G401 (cell line): ENCODE measurements around the gene ADORA2B. TPM values are rescaled to one million over a fixed set of nuclear protein-coding genes. Genes with fewer than 3 reads are reported as not detected.
A peak's percentile ranks its signal among the peaks of the same experiment; 100 is the strongest.
"Not testable (repeated sequence)": the region's sequence is repeated elsewhere in the genome, so short reads cannot be mapped to it uniquely, and the experiment has no call there.

ENCODE experiments used
- DNase-seq: peaks from one replicate; pipeline ENCODE4 v3.0.0-alpha.2; 2015; ENCODE audit warnings: low spot score
- in situ Hi-C: cut with HindIII; loops from 2 replicates; pipeline ENCODE4 v1.10.0; 2016; ENCODE audit warnings: low sequenced_read_pairs, mixed read lengths
- total RNA-seq: library from RNA; depleted of rRNA; stranded (reverse); fragments of >200 nt; shearing (Covaris generic); gene quantifications from 2 replicates; pipeline ENCODE4 v1.2.3, GENCODE V29; 2014; rRNA removed

Gene ADORA2B
- total RNA-seq: 23.7 and 30.5 TPM in 2 replicates

DNA sequence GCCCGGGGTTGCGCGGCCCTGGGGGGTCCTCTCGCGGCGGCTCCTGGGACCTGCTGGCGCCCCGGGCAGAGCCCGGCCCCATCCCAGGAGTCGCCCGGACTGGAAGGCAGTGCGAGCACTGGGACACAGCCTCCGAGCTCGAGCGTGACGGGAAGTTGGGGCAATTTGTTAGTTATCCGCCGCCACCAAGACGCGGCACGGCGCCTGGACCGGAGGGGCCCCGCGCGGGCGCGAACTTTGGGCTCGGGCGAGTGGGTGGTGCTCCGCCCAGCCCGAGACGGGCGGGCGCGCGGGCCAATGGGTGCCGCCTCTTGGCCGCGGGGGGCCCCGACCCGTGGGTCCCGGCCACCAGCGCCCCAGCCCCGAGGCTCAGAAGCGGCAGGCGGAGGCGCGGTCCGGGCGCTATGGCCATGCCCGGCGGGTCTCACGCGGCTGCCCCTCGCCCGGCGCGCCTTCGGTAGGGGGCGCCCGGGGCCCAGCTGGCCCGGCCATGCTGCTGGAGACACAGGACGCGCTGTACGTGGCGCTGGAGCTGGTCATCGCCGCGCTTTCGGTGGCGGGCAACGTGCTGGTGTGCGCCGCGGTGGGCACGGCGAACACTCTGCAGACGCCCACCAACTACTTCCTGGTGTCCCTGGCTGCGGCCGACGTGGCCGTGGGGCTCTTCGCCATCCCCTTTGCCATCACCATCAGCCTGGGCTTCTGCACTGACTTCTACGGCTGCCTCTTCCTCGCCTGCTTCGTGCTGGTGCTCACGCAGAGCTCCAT is at the start of gene ADORA2B:
Gene ADORA2B (plus strand): TSS at position 372 of the 768 bp plus-strand sequence. CDS start 119 bp downstream, at position 491.
- in situ Hi-C loops: no loop called here
- DNase-seq: peak; percentile 19

DNA sequence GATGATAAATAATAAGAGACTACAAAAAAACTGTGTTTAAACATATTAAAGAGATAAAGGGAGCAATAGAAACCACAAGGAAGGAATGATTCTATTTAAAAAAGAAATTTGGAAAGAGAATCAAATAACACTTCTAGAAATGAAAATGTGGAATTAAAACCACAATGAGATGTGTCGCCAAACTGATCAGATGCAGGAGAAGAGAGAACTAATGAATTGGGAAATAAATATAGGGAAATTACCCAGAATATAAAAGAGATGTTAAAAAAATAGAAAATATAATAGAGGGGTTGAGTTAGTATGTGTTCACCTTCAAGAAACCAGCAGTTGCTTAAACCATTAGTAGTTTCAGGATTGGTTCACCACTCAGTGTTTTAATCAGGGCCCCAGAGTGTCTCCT is 48.7 kb upstream of the ADORA2B start:
- in situ Hi-C loops: no loop called here
- DNase-seq: no peak

DNA sequence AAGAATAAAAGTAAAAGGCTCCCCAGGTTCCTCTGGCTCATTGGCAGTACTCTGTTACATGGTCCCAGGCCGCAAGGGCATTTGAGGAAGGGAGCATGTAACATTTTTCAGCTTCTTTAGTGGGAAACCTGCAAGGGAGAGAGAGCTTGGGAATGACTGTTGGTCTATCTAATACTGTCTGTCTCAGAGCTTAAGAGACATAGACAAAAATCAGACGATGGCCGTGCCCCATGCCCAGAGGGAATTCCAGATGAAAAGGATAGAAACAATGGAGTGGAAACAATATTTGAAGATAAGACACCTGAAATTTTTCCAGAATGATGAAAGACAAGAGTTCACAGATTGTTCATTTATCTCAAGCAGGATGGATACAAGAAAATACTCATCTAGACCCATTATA is 48.1 kb upstream of the ADORA2B start:
- in situ Hi-C loops: no loop called here
- DNase-seq: no peak

DNA sequence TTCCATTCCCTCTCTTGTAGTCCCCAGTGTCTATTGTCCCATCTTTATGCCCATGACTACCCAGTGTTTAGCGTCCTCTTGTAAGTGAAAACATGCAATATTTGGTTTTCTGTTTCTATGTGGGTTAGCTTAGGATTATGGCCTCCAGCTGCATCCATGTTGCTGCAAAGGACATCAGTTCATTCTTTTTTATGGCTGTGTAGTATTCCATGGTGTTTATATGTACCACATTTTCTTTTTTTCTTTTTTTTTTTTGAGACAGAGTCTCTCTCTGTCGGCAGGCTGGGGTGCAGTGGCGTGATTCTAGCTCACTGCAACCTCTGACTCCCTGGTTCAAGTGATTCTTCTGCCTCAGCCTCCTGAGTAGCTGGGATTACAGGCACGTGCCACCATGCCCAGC is 45.3 kb upstream of the ADORA2B start:
- DNase-seq, in situ Hi-C loops: not testable (repeated sequence)

DNA sequence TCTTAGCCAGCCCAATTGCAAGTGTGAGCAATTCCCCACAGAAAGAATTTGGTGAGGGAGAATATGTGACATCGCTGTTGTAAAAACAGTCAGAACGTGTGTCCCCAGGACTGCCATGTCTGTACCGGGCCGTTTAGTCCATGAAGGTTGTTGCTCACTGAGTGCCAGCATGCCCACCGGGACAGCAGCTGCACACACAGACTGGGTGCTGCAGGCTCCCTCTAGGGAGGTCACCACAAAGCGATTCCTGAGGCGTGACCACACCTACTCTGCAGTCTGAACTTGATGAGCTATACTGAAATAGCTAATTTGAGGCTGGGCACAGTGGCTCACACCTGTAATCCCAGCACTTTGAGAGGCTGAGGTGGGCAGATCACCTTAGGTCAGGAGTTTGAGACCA is 44.1 kb upstream of the ADORA2B start:
- in situ Hi-C loops: no loop called here
- DNase-seq: no peak

DNA sequence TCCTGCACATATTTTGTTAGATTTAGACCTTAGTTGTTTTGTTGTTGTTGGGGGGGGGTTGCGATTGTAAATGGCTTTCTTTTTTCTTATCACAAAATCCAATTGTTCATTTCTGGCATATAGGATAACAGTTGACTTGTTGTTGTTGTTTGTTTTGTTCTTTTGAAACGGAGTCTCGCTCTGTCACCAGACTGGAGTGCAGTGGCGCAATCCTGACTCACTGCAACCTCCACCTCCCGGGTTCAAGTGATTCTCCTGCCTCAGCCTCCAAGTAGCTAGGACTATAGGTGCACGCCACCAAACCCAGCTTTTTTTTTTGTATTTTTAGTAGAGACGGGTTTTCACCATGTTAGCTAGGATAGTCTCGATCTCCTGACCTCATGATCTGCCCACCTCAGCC is 39.7 kb upstream of the ADORA2B start:
- in situ Hi-C loops, DNase-seq: not testable (repeated sequence)

DNA sequence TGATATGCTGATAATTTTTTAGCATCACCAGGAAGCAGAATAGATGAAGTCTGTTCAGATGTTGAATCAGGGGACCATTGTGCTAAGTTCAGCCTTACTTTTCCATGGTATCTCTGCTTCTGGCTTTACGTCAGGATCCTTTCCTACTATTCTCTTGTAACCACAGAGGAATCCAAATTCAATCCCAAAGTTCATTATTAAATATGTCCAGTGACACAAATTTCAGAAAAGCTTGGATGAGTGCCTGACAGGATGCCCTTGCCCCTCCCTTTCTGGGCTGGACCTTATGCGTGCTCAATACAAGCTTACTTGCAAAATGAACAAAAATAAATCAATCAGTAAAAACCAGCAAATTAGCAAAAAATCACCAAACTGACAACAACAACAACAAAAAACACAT is 37.6 kb upstream of the ADORA2B start:
- in situ Hi-C loops: no loop called here
- no peak for DNase-seq

DNA sequence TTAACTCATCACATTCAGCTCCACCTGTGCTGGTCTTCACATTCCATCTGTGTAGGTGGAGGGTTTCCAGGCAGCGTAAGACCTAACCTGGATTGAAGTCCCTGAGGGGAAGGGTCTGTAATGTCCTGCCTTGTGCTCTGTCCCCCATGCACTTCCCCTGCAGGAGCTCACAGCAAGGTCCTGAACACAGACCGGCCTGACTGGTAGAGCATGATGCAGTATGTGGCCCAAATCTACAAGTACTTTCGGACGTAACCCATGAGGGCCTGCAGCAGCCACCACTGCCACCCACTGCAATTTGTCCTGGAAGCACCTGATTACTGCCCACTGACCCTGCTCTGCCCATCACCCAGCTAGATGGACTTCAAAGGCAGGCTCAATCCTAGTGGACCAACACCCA is 36.6 kb upstream of the ADORA2B start:
- in situ Hi-C loops: no loop called here
- no peak for DNase-seq

DNA sequence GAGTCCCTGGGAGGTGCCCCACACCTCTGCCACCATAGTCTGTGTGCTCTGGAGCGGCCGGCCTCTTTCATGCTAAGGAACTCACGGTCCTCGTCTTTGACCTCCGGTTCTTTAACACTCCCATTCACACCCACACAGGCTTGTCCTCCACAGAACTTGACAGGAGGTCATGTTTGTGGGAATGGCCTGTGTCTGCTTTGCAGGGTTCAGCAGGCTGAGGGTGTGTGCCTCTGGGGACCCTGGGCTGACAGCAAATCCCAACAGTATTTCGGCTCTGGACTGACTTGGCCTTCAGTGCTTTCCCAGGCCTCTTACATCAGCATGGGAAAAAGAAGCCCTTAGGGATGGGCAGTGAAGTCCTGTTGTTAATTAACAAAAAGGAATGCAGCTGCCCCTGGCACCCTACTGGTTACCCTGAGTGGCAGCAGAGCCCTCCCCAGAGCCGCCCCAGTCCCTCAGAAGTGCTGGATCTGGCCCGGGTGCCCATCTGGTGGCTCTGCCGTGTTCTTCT is 35.4 kb upstream of the ADORA2B start:
- DNase-seq: no peak
- in situ Hi-C loops: no loop called here

DNA sequence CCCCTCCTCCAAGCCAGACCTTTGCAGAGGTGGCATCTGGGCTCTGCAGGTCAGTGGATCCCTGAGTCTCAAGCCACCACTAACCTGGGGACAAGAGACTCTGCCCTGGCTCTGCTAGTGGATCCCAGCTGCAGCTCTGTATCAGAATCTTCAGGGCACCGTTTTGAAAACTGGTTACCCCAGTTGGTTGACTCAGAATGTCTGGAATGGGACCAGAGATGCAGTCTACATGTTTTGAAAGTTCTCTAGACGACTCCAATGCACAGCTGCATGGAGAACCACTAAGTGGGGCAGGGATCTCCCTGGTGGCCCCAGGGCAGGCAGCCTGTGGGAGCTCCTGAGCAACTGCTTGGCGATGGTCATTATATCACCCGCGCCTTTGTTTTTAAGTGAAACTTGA is 34.1 kb upstream of the ADORA2B start:
- in situ Hi-C loops: no loop called here
- DNase-seq: no peak

DNA sequence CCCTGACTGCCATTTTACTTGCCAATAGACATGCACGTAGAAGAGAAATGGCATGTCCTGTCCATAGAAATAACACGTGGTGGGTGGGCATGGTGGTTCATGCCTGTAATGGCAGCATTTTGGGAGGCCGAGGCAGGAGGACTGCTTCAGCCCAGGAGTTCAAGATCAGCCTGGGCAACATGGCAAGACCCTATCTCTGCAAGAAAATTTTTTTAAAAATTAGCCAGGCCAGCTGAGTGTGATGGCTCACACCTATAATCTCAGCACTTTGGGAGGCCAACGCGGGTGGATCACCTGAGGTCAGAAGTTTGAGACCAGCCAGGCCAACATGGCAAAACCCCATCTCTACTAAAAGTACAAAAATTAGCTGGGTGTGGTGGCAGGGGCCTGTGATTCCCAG is 33.2 kb upstream of the ADORA2B start:
- in situ Hi-C loops, DNase-seq: not testable (repeated sequence)

DNA sequence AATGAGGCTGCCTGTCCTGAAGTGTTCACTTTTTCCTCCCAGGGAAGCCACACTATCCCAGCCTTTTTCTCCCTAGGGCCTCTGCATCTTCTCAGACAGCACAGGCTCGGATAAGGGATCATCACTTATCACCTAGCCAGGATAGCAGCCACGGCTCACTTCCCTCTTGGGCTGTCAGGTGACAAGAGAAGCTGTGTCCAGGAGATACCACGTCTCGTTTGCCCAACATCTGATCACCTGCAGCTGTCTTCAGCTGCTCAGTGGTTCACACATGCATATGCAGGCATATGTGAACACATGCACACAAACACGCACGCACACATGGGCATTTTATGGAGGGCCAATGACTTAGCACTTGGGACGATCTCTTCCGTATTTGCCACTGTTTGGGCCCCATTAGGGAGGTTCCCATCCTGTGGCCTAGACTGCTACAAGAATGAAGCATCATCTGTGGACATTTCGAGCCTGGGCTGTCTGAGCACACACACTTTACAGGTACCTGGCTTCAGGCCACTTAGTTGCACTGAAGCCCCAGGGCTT is 32.4 kb upstream of the ADORA2B start:
- DNase-seq: no peak
- in situ Hi-C loops: no loop called here

DNA sequence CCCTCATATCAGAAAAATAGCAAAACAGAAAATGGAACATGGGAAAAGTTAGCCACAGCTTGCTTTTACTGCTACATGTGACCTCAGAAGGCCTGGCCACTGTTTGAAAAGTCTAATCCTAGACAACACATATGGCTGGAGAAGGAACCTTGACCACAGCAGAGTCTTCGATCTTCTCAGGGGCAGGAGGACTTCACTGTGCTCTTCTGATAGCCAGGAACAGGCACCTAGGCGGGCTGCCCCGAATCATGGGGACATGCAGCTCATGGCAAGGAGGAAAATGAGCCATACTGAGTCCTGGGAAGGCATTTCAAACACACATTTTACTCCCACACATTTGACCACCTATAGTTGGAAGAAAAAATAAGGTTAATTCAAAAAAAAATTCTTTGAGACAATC is 31.1 kb upstream of the ADORA2B start:
- peak; percentile 39 for DNase-seq
- in situ Hi-C loops: no loop called here

DNA sequence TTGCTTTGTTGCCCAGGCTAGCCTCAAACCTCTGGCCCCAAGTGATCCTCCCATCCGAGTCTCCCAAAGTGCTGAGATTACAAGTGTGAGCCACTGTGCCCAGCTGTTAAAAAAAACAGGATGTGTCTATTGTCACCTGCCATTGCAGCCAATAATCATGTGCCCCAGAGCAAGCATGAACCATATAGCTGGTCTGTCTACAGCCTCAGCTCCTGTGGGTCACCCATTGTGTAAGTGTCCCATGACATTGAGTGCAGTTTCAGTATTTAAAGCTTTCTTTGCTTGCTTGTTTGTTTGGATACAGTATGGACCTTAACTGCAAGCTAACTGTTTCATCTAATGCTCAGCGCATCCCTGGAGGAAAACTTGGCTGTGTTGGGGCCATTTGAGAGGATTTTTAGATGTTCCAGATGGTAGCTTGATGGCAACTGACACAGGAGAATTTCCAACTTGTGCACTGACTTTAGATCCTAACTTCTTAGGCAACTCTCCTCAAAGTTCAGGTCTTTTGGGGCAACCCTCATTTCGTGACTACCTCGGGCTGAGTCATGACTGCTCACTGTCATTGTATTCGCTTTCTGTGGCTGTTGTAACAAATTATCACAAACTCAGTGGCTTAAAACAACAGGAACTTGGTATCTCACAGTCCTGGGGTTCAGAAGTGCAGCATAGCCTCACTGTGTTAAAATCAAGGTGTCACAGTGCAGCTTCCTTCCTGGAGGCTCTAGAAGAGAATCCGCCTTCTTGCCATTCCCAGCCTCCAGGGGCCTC is 30.3 kb upstream of the ADORA2B start:
- in situ Hi-C loops: no loop called here
- DNase-seq: no peak

DNA sequence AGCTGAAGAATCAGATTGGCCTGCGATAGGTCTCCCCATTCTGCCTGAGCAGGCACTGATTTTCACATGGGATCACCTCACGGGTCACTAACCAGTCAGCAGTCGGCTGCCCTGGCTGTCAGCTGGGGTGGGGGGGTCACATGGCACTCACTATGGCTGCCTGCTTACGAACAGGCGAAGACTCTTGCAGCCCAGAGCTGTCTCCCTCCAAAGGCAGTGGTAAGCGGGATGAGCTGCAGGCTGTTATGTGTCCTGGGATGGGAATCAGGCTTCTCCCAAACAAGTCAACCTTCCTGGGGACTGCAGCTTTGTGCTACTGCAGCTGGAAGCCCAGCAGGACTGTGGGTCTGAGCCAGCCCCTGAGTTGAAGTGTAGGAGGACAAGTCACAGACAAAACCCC is 29.0 kb upstream of the ADORA2B start:
- DNase-seq: no peak
- in situ Hi-C loops: no loop called here

DNA sequence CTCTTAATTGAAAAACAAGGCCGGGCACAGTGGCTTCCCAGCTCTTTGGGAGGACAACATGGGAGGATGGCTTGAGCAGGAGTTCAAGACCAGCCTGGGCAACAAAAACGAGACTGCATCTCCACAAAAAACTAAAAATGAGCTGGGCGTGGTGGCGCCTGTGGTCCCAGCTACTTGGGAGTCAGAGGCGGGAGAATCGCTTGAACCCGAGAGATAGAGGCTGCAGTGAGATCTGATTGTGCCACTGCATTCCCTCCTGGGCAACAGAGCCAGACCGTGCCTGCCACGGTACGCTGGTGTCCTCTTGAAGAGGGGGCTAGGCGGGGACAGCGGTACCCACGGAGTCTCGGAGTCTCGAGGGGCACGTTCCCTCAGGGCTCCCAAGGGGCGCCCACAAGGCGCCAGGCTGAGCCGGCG is 27.9 kb upstream of the ADORA2B start:
- in situ Hi-C loops: no loop called here
- DNase-seq: no peak

DNA sequence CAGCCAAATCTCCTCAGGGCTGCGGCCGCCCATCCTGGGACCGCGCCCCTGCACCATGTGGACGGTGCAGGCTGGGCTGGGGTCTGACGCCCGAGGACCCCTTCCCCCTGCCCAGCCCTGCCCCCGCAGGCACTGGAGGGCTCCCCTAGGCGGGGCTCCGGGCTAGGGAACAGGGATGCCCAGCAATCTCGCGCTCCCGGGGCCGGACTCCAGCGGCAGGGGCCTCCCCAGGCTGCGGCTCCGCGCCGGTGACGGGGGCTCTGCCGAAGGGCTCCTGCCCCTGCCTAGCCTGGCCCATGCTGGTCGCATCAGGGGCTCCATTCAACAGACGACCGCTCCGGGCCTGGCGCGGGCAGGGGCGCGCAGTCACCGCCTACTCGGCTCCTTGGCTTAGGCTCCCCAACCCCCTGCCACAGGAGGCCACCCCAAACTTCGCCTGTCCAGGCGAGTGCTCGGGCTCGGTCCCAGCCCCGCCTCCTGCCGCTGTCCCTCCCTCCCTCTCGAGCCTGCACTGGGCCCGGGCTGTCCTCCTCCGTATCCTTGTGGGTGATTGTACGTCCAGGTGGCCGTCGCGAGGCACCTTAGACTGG is 27.4 kb upstream of the ADORA2B start:
- in situ Hi-C loops: no loop called here
- DNase-seq: no peak

DNA sequence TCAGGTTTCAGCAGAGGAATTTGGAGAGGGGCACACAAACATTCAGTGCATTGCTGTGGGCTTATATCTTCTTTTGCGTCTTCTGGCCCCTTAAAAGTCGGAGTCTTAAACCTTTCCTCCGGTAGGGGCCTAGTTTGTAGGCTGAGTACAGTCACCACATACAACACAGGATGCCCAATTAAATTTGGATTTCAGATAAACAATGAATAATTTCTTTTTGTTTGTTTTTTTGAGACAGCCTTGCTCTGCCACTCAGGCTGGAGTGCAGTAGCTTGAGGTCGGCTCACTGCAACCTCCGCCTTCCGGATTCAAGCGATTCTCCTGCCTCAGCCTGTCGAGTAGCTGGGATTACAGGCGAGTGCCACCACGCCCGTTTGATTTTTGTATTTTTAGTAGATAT is 26.7 kb upstream of the ADORA2B start:
- in situ Hi-C loops: no loop called here
- no peak for DNase-seq

DNA sequence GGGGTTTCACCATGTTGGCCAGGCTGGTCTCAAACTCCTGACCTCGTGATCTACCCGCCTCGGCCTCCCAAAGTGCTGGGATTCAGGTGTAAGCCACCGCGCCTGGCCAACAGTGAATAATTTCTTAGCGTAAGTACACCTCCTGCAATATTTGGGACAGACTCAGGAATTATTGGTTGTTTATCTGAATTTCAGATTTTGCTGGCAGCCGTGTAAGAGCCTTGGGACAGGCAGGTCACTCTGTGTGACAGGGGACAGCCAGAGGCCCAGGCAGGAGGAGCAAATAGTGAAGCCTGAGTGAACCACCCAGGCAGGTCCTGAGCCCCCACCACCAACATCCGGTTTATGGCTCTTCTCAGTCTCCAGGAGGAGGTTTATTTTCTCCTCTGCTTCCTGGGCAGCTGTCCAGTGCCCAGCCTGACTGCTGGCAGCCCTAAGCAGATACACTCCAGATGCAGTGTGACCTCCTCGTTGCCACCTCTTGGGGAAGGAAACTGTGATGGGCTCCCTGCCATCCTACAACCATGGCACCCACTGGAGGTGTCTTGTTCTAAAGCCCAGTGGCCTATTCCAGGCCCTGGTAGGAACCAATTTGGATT is 26.2 kb upstream of the ADORA2B start:
- in situ Hi-C loops: no loop called here
- no peak for DNase-seq
